Pancreas (tissue), 10 donors: ENCODE results near the gene ATP8A2. TPM values are rescaled to one million over a fixed set of nuclear protein-coding genes. Genes with fewer than 3 reads are reported as not detected.

ENCODE experiments used
- ATAC-seq, 4 donors: fragments of 200-7000 bp; cut with Tn5 transposase; one replicate each; pipeline versions ENCODE4 v1.8.0 to v1.9.1; 2020; ENCODE audit warnings: mild to moderate bottlenecking in 4 of 4, moderate library complexity in 4 of 4
- DNase-seq, 6 donors: peaks; one replicate each; pipeline ENCODE4 v3.0.0-alpha.2; 2020
- FAIRE-seq: peaks from 2 replicates; lab custom pipeline; 2012; peaks lifted over from hg19 to GRCh38; lab: Jason Lieb, UNC
- H3K27ac ChIP-seq, 4 donors: fragments of 200-600 bp; sonication (generic); 1 replicate in 3 of 4; 2 replicates in 1 of 4; pipeline versions ENCODE4 v1.5.0 to v1.8.0; 2020
- H3K27me3 ChIP-seq, 4 donors: fragments of 200-600 bp; one replicate each; pipeline ENCODE4 v1.8.0; 2021
- H3K36me3 ChIP-seq, 3 donors: fragments of 200-600 bp; sonication (generic) in 1 of 3; one replicate each; pipeline versions ENCODE4 v1.5.0 to v1.8.0; 2020 to 2021
- H3K4me1 ChIP-seq, 3 donors: fragments of 200-600 bp; one replicate each; pipeline ENCODE4 v1.8.0; 2021
- H3K4me3 ChIP-seq, 4 donors: fragments of 200-600 bp; sonication (generic) in 2 of 4; one replicate each; pipeline versions ENCODE4 v1.5.0 to v1.8.0; 2020 to 2021
- H3K9me3 ChIP-seq, 4 donors: fragments of 200-600 bp; one replicate each; pipeline ENCODE4 v1.8.0; 2021
- CTCF ChIP-seq, 4 donors: fragments of 200-600 bp; sonication (generic) in 3 of 4; IDR thresholded peaks; one replicate each; pipeline versions ENCODE4 v1.5.0 to v1.8.0; 2021; ENCODE audit warnings: antibody characterized with exemption in 4 of 4
- WGBS, 2 donors: extraction: QIAGEN DNeasy Blood & Tissue Kit; methylation state at CpG; one replicate each; pipeline ENCODE4 v1.1.7; 2013; 5-methylcytosine and 5-hydroxymethylcytosine counted together
- intact Hi-C, 3 donors: fragments of 100-400 bp; cut with DNase I; formaldehyde crosslinking; loops; one replicate each; pipeline versions ENCODE4 v1.11.1 to v1.14.2; 2022
- polyA plus RNA-seq, 2 donors: library from polyadenylated mRNA; stranded (reverse); fragments of 200-250 nt; gene quantifications; one replicate each; pipeline ENCODE4 v1.2.3, GENCODE V29; 2013
- total RNA-seq, 6 donors: library from RNA; stranded (reverse); fragmentation: NEBNext Ultra II Directional in 4 of 6; extraction: Animal tissue kit (Norgen Biotek cat#: 25700) in 4 of 6; gene quantifications; one replicate each; pipeline versions ENCODE4 v1.2.1 to v1.2.4, GENCODE V29; 2021 to 2023
- donor health status: healthy with polysubstance abuse.
- donor health status: DM: no; HTN: no; CAD: no; lungs with moderate emphysema.
- donor health status: DM: no; HTN: no; CAD: no.
- donor health status: control.
- donor health status: control.
- donor health status: Bipolar disorder and iron deficiency.
- donor health status: DM: yes; HTN: yes; CAD: no.
- donor health status: DM: no; HTN: no; CAD: no.
- donor health status: DM: no; HTN: no; CAD: no.
- donor health status: DM: yes; HTN: yes; CAD: no.

The ATP8A2 gene
- total and polyA plus RNA-seq, 8 donors, result 0.04 to 0.28 (median 0.14) TPM

GRCh38 chr13:25742220-25742619, 370.4 kb downstream of the ATP8A2 start:
- 85 to 96% methylated on average over 2 of the region's 2 CpGs for WGBS, 2 donors
- Histone ChIP-seq H3K27ac (no peak overlapping the region), H3K27me3 (no peaks in the 10 kb centered on the region), H3K36me3 (no peaks in the 10 kb centered on the region), H3K9me3 (no peaks in the 10 kb centered on the region), H3K4me3 (no peak overlapping the region), H3K4me1 (peaks cover 0 to 9% (median 7%) of the 10 kb centered on the region in 3 donors)
- intact Hi-C loops, result no loop called here
- TF ChIP-seq CTCF (IDR thresholded peaks at IDR 0.05), result no peak
- DNase-seq (no peak), ATAC-seq (no peak), FAIRE-seq (no peak)

DNA sequence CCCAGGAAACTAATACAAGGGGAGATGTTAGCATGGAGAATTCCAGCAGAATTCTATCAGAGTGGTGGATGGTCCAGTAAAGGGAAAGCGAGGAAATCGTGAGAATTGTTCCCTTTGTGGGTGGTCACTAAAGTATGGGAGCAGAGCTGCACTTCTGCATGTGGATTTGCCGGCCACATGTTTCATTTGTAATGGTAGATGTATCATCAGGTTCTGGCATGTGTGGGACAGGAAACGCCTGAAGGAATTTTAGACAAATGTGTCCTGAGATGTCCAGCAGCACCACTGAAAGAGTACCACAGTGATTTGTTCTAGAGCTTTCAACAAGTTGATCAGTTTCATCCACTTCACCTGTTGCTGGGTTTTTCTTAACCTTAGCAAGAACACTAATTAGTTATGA, 371.6 kb downstream of the ATP8A2 start:
- no peak for FAIRE-seq
- Histone ChIP-seq H3K9me3 (no peaks in the 10 kb centered on the region), H3K4me3 (no peak overlapping the region), H3K27me3 (no peaks in the 10 kb centered on the region), H3K27ac (no peak overlapping the region), H3K36me3 (no peaks in the 10 kb centered on the region), H3K4me1 (peaks cover 0 to 4% (median 3%) of the 10 kb centered on the region in 3 donors)
- no peak for TF ChIP-seq CTCF (IDR thresholded peaks at IDR 0.05)
- intact Hi-C loops, result no loop called here
- DNase-seq, result no peak
- no peak for ATAC-seq
- WGBS, 2 donors, result 76 to 81% methylated on average over 4 of the region's 4 CpGs

- ATAC-seq (no peak), DNase-seq (no peak), FAIRE-seq (no peak)
- no peak for TF ChIP-seq CTCF (IDR thresholded peaks at IDR 0.05)
- no peaks in the 10 kb centered on the region for H3K36me3 ChIP-seq
- no peaks in the 10 kb centered on the region for H3K9me3 ChIP-seq
- no peak overlapping the region for H3K27ac ChIP-seq
- intact Hi-C loops, result no loop called here
- 45 to 46% methylated on average over 6 of the region's 6 CpGs for WGBS, 2 donors
- H3K27me3 ChIP-seq, result no peaks in the 10 kb centered on the region
- no peak overlapping the region for H3K4me3 ChIP-seq
- H3K4me1 ChIP-seq, result no peaks in the 10 kb centered on the region
Observed at GRCh38 chr13:25744178-25744577, 372.4 kb downstream of the ATP8A2 start.

DNA sequence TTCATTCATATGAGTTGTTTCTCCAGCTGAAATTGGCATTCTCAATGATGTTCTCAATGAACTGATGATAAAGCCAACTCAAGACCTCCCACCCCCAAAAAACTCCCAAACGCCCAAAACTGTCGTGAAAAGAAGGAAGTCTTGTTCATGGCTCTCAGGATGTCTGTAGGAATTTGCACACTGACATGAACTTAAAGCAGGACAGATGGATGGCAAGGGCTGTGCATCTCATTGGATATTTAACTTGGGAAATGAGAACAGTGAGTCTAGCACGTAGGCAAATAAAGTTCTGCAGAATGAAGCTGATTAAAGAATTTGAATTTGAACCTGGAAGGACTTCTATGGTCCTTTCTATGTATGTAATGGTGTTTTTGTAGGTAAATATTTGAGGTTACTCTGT, 374.4 kb downstream of the ATP8A2 start:
- Histone ChIP-seq H3K27me3 (no peaks in the 10 kb centered on the region), H3K4me3 (no peak overlapping the region), H3K4me1 (no peaks in the 10 kb centered on the region), H3K9me3 (no peaks in the 10 kb centered on the region), H3K27ac (no peak overlapping the region), H3K36me3 (no peaks in the 10 kb centered on the region)
- intact Hi-C loops, result no loop called here
- 77 to 80% methylated on average over 3 of the region's 3 CpGs for WGBS, 2 donors
- no peak for ATAC-seq
- FAIRE-seq, result no peak
- no peak for DNase-seq
- TF ChIP-seq CTCF (IDR thresholded peaks at IDR 0.05), result no peak

DNA sequence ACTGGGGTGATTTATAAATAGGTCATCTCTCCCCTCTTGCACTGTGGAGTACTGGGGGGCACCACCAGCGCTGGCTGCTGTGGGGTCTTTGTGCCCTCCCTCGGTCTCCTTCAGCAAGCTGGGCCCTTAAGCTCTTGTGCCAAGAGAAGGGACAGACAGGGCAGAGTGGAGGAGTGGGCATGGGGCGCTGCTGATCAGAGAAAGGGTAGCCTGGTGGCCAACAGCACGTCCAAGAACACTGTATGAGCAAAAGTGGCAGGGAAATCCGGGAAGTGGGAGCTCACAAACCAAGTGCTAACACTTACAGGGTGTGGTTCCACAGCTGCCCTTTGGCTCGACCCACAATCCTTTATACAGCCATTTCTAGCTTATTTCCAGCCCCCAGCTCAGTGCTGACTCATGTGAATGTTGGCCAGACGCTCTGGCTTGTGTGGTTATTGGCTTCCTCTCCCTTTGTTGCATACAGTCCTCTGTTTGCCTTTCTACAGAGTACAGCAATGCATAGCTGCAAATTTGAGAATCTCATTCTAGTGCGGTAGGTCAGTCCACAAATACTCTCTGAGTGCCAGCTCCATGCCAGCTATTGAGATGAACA, 381.3 kb downstream of the ATP8A2 start:
- no peak for TF ChIP-seq CTCF (IDR thresholded peaks at IDR 0.05)
- peak in 1 of 6 donors; percentile 17 for DNase-seq
- Histone ChIP-seq H3K4me1 (peaks cover 0 to 9% (median 0%) of the 10 kb centered on the region in 3 donors), H3K27ac (no peak overlapping the region), H3K36me3 (no peaks in the 10 kb centered on the region), H3K4me3 (no peak overlapping the region), H3K9me3 (no peaks in the 10 kb centered on the region), H3K27me3 (no peaks in the 10 kb centered on the region)
- WGBS, 2 donors, result 74 to 79% methylated on average over 8 of the region's 8 CpGs
- ATAC-seq, result peak in 3 of 4 donors; percentile 72 to 78 (median 73)
- intact Hi-C loops, result no loop called here
- FAIRE-seq, result no peak
